Measurements from ENCODE around the gene TRAF2.

Gene TRAF2

GRCh38 chr9:136940526-136941230, 54.4 kb downstream of the TRAF2 start:
- no peak for DNase-seq

- no peak for DNase-seq
Measured at GRCh38 chr9:136941231-136942111, 55.2 kb downstream of the TRAF2 start.

DNA sequence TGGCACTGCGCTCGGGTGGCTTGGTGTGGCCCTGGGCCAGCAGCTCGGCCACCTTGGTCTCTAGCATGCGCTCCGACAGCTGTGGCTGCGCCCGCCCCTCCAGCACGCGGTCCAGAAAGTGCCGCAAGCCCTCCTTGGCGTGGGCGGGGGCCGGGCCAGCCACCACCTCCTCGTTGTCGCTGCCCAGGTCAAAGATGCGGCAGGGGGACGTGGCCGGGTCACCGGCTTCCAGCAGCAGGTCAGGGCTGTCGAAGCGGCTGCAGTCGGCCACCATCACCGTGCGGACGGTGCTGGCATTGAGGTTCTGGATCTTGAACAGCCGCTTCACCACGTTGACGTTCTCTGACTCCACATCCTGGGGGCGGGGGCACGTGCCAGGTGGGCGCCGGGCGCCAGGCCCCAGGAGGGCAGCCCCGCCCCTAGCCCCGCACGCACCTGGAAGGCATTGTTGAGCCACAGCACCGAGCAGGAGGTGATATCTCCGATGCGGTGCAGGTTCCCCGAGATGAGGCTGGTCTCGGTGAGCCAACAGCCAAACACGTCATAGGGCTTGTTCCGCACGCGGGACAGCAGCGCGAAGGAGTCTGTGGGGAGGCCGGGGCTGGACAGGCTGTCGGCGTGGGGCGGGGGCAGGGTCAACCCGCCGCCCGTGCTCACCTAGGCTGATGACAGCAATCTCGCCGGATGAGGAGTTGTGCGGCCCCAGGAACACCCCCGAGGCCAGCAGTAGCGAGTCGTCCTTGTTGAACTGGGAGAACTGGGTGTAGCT, 56.0 kb downstream of the TRAF2 start:
- DNase-seq, result no peak

GRCh38 chr9:136942881-136943230, 56.5 kb downstream of the TRAF2 start:
- no peak for DNase-seq

- no peak for DNase-seq
Measured at GRCh38 chr9:136943291-136944211, 57.2 kb downstream of the TRAF2 start.

GRCh38 chr9:136944212-136944518, 57.8 kb downstream of the TRAF2 start:
- no peak for DNase-seq

DNA sequence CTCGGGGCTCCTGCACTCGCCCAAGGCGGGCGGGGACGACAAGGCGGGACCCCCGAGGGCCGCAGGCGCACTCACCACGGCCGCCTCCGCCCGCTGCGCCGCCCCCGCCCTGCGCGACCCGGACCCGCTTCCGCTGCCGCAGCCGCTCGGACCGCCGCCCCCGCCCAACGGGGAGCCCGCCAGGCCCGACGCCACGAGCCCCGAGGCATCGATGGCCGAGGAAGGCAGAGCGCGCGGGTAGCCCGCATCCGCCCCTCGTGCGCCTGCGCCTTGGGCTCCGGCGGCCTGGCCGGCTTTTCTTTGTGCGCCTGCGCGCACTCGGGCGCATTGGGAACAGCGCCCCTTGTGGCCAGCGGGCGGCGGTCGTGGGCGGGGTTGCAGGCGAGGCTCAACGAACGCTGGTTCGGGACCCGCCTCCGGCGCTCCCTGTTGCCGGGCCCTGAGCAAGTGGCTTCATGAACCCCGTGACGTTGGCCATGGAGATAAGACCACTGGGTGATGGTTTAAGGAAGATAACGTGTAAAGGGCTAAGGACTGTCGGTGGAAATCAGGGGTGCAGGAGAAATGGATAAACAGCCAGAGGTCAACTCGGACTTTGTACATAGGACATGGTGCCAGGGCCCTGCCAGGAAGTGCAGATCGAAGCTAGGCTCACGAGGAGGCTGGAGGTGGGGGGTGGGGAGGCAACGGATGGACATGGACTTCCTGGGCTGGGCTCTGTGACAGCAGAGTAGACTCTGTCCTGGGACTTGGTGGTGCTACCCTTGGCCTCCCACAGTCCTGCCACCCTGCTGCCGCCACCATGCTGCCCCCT, 58.4 kb downstream of the TRAF2 start, which contains the start of the genes C8G and FBXW5:
Gene C8G (plus strand): TSS at position 725 of the 814 bp plus-strand sequence. CDS start 78 bp downstream, at position 803.
Gene FBXW5 (minus strand): TSS at position 220 of the 814 bp plus-strand sequence. CDS start 655 bp downstream, outside the sequence.
- peak; percentile 93 for DNase-seq

GRCh38 chr9:136945333-136946227, 59.3 kb downstream of the TRAF2 start:
- no peak for DNase-seq

DNA sequence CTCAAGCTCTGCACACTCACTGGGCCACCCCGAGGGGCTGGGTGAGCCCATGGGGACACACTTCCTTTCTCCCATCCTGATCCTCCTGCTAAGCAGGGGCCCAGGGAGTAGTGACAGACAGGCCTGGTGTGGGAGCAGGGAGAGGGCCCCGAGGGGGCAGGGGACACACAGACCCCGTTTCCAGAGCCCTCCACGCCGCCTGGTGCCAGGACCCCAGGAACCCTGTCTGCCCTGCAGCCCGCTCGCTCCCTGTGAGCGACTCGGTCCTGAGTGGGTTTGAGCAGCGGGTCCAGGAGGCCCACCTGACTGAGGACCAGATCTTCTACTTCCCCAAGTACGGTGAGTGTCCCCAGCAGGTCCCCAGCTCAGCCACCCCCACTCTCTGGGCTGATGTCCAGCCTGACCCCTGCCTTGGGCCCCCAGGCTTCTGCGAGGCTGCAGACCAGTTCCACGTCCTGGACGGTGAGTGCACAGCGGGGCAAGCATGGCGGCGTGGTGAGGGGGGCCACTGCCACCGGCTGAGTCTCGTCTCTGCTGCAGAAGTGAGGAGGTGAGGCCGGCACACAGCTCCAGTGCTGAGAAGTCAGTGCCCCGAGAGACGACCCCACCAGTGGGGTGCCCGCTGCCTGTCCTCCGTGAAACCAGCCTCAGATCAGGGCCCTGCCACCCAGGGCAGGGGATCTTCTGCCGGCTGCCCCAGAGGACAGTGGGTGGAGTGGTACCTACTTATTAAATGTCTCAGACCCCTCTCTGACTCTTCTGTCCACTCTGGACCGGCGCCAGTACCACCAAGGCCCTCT, 60.1 kb downstream of the TRAF2 start:
- DNase-seq, result no peak

DNA sequence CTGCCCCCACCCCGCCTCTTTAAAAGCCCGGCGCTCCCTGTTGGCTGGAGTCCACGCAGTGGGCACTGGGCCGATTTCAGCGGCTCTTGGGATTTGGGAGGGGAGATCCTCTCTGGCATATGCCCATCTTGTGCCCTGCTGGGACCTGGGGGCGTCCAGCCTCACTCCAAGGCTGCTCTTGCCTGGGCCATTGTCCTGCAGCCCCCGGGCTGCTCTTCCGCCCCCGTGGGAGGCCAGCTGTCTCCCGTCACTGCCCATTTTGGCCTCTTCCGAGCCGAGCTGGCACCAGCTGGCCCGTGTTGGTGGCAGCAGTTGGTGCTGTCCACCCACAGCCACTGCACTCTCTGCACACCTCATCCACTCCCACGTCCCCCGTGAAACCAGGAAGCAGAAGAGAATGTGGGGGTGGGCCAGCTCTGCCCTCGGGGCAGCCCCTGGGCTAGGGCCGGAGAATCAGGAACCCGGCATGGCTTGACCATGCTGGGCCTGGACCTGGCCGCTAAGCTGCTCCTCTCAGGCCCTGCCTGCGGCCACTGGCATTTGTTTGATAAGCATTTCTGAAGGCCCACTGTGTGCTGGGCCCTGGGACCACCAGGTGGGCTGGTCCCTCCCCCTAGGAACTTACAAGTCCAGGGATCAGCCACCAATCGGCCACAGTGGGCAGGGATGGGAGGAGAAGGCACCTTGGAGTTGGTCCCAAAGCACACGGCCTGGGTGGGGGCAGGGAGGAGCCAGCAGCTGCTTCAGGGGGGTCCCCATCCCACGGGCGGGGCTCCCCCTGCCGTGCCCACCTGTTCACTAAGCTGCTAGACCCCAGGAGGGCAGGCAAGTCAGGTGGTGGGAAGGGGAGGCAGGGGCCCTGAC, 60.9 kb downstream of the TRAF2 start:
- no peak for DNase-seq

GRCh38 chr9:136947955-136948510, 61.7 kb downstream of the TRAF2 start:
- DNase-seq, result no peak

GRCh38 chr9:136949239-136949816, 63.0 kb downstream of the TRAF2 start:
- no peak for DNase-seq

GRCh38 chr9:136949817-136950655, 63.7 kb downstream of the TRAF2 start:
- DNase-seq, result peak; percentile 90

DNA sequence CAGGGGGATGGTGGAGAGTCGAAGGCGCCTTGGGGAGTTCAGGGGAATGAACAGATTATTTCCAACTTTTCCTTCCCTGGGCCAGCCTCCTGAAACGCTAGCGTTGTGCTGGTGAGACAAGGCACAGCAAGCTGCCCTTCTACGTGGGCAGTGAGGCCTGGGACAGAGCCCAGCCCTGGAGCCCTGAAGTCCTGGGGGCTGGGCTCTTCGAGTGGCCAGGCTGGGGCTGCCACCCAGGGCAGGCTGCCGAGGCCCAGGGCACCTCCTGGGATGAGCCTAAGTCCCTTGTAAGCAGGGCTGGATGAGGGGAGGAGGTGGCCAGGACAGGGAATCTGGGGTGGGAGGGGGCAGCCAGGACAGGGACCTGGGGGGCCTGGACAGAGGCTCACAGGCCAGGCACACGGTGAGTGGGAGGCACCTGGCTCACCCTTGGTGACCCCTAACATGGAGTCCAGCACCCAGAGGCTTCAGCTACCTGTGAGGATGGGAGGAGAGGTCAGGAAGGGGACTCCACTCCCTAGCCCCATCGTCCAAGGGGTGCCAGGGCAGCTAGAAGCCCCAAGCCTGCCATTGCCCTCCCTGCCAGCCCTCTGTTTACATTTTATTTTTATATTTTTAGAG, 64.5 kb downstream of the TRAF2 start:
- no peak for DNase-seq

DNA sequence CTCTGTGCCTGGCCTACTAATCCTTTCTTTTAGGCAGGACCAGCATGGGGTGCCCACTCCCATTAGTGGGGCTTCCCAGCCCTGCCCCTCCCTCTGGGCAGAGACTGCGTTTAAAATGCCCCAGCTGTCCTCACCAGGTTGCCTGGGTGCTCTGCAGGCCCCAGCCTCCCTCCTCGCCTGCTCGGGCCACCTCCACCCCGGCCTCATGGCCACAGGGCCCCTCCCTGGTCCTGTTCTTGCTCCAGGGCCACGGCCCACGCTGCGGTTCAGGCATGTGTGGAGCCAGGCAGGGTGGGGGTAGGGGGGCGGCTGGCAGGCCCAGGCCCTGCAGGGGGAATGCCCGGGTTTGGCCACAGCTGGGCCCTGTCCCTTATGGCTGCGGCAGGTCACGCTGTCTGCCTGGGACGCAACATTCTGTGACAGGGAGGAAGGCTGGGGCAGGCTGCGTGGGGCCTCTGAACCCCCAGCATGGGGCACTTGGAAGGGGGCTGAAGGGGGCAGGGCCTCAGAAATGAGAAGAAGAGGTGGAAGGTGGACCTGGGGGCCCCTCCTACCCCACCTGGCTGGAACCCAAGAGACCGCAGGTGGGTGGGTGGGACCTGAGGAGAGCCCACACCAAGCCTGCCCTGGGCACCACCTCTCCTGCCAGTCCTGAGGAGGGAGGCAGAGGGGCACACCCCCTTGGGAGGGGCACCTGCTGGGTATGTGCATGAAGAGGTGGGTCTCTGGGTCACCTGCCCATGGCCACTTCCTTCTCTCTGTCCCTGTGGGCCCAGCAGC, 65.4 kb downstream of the TRAF2 start, which contains the start of gene LCN12:
Gene LCN12 (plus strand): TSS at position 733 of the 780 bp plus-strand sequence. CDS start 55 bp downstream, outside the sequence.
- no peak for DNase-seq
